ENCODE measurements around the gene LYRM4.

Gene LYRM4

DNA sequence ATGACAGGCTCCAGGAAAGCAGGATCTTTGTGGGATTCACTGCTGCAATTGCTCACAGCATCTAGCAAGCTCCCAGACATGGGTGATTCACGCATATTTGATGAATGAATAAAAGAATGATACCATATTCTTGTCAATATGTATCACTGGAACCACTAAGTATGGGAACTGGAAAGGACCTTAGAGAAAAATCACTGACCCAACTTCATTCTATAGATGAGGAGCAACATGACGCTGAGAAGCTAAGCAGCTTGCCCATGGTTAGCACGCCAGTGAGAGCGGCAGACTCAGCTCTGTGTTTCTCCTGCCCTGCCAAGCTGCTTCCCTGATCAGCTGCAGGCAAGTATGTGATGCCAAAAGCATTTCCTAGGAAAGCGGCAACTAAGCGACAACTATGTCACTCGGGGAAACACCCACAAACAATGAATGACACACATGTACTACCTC is 108.8 kb downstream of the LYRM4 start:
- TF ChIP-seq, protein P1, sequence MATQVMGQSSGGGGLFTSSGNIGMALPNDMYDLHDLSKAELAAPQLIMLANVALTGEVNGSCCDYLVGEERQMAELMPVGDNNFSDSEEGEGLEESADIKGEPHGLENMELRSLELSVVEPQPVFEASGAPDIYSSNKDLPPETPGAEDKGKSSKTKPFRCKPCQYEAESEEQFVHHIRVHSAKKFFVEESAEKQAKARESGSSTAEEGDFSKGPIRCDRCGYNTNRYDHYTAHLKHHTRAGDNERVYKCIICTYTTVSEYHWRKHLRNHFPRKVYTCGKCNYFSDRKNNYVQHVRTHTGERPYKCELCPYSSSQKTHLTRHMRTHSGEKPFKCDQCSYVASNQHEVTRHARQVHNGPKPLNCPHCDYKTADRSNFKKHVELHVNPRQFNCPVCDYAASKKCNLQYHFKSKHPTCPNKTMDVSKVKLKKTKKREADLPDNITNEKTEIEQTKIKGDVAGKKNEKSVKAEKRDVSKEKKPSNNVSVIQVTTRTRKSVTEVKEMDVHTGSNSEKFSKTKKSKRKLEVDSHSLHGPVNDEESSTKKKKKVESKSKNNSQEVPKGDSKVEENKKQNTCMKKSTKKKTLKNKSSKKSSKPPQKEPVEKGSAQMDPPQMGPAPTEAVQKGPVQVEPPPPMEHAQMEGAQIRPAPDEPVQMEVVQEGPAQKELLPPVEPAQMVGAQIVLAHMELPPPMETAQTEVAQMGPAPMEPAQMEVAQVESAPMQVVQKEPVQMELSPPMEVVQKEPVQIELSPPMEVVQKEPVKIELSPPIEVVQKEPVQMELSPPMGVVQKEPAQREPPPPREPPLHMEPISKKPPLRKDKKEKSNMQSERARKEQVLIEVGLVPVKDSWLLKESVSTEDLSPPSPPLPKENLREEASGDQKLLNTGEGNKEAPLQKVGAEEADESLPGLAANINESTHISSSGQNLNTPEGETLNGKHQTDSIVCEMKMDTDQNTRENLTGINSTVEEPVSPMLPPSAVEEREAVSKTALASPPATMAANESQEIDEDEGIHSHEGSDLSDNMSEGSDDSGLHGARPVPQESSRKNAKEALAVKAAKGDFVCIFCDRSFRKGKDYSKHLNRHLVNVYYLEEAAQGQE (IDR thresholded peaks at IDR 0.05; ENCODE audit: insufficient read depth in 1 of 2, low read depth in 2 of 2, low read length in 2 of 2): no peak
- no peak for TF ChIP-seq POLR2AphosphoS5 (IDR thresholded peaks at IDR 0.05; ENCODE audit: low read depth, low read length)
- no peak for TF ChIP-seq FOXP2 (optimal IDR thresholded peaks at IDR 0.05; ENCODE audit: borderline replicate concordance, extremely low read depth, extremely low read length, insufficient read depth)
- no peak for TF ChIP-seq SIN3A (IDR thresholded peaks at IDR 0.05; ENCODE audit: borderline replicate concordance, insufficient read depth, low read length)
- no peak for TF ChIP-seq TAF1 (IDR thresholded peaks at IDR 0.05; ENCODE audit: borderline replicate concordance, insufficient read depth, low read length)

DNA sequence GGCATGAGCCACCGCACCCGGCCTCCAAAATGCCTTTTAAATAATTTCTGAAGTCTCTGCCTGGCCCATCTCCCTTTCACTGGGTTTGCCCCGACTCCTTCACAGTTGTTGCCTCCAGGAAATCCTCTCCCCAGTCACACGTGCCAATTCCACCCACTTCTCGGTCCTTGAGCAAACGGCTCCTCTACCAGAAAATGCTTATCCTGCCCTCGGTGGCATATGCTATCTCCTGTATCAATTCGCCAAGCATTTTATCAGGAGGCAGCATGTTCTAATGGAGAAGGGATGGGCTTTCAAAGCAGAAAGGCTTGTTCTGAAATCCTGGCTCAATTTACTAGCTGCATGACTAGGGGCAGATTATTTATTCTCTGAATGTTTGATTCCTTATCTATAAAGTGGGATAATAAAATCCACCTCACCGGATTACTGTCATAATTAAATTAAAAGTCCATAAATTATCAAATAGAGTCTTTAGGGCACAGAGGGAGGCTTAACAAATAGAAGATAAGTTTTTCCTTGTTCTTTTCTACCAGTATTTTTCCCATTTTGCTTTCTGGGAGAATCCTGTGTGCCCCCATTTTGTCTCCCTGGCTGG is 109.3 kb downstream of the LYRM4 start:
- TF ChIP-seq TAF1 (IDR thresholded peaks at IDR 0.05; ENCODE audit: borderline replicate concordance, insufficient read depth, low read length): no peak
- TF ChIP-seq POLR2AphosphoS5 (IDR thresholded peaks at IDR 0.05; ENCODE audit: low read depth, low read length): no peak
- TF ChIP-seq, protein P1 (IDR thresholded peaks at IDR 0.05; ENCODE audit: insufficient read depth in 1 of 2, low read depth in 2 of 2, low read length in 2 of 2): no peak
- TF ChIP-seq FOXP2 (optimal IDR thresholded peaks at IDR 0.05; ENCODE audit: borderline replicate concordance, extremely low read depth, extremely low read length, insufficient read depth): no peak
- no peak for TF ChIP-seq SIN3A (IDR thresholded peaks at IDR 0.05; ENCODE audit: borderline replicate concordance, insufficient read depth, low read length)

- TF ChIP-seq POLR2AphosphoS5 (IDR thresholded peaks at IDR 0.05; ENCODE audit: low read depth, low read length): no peak
- TF ChIP-seq SIN3A (IDR thresholded peaks at IDR 0.05; ENCODE audit: borderline replicate concordance, insufficient read depth, low read length): no peak
- no peak for TF ChIP-seq FOXP2 (optimal IDR thresholded peaks at IDR 0.05; ENCODE audit: borderline replicate concordance, extremely low read depth, extremely low read length, insufficient read depth)
- TF ChIP-seq TAF1 (IDR thresholded peaks at IDR 0.05; ENCODE audit: borderline replicate concordance, insufficient read depth, low read length): no peak
- TF ChIP-seq, protein P1 (IDR thresholded peaks at IDR 0.05; ENCODE audit: insufficient read depth in 1 of 2, low read depth in 2 of 2, low read length in 2 of 2): no peak
Measured at GRCh38 chr6:5150551-5151075, 110.1 kb downstream of the LYRM4 start.

DNA sequence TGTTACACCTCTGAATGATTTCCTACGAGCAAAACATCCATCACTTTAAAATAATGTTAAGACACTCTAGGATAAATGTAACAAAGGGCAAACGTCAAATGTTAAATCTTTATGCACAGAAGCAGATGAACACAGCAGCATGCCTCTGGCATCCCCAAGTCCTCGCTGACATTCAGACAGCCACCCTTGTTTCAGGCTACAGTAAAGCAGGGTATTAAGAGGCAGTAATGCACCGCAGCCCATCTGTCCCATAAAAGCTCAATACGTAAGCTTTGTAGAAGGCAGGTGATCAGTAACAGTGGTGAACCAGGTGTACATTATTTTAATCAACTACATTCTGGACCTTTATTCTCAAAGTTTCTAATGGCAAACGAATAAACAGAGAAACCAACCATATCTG is 110.9 kb downstream of the LYRM4 start:
- no peak for TF ChIP-seq SIN3A (IDR thresholded peaks at IDR 0.05; ENCODE audit: borderline replicate concordance, insufficient read depth, low read length)
- TF ChIP-seq TAF1 (IDR thresholded peaks at IDR 0.05; ENCODE audit: borderline replicate concordance, insufficient read depth, low read length): no peak
- TF ChIP-seq, protein P1 (IDR thresholded peaks at IDR 0.05; ENCODE audit: insufficient read depth in 1 of 2, low read depth in 2 of 2, low read length in 2 of 2): no peak
- no peak for TF ChIP-seq FOXP2 (optimal IDR thresholded peaks at IDR 0.05; ENCODE audit: borderline replicate concordance, extremely low read depth, extremely low read length, insufficient read depth)
- no peak for TF ChIP-seq POLR2AphosphoS5 (IDR thresholded peaks at IDR 0.05; ENCODE audit: low read depth, low read length)
